ENCODE data around the gene LDHAL6A. TPM values are rescaled to one million over a fixed set of nuclear protein-coding genes. Genes with fewer than 3 reads are reported as not detected.

LDHAL6A gene
- total RNA-seq, 1 donor from 2014 or later = not detected

DNA sequence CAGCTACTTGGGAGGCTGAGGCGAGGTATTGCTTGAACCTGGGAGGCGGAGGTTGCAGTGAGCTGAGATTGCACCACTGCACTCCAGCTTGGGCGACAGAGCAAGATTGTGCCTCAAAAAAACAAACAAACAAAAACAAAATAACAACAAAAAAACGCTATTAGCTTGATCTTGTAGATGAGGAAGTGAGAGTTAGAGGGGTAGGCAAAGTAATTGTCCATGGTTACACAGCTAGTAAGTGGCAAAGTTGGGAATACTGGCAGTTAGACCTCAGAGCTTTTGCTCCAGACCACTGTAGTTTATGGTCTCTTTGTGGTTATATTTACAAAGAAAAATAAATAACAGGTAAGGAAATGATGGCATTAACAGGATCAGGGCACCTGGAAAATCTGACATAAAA, 28.4 kb upstream of the LDHAL6A start:
- TF ChIP-seq CTCF (IDR thresholded peaks at IDR 0.05; ENCODE audit: unreplicated experiment) = no peak
- Mint-ChIP-seq H3K27me3 (ENCODE audit: low read depth) (no peaks in the 10 kb centered on the region), H3K27ac (no peak overlapping the region), H3K36me3 (no peaks in the 10 kb centered on the region), H3K4me1 (no peaks in the 10 kb centered on the region), H3K4me3 (no peak overlapping the region), H3K9me3 (no peaks in the 10 kb centered on the region)
- no peak for DNase-seq (ENCODE audit: low spot score in 2 of 2, unreplicated experiment in 2 of 2)

GRCh38 chr11:18429332-18429731, 26.3 kb upstream of the LDHAL6A start:
- H3K27ac Mint-ChIP-seq = no peak overlapping the region
- no peaks in the 10 kb centered on the region for H3K36me3 Mint-ChIP-seq
- no peaks in the 10 kb centered on the region for H3K9me3 Mint-ChIP-seq
- no peak for TF ChIP-seq CTCF (IDR thresholded peaks at IDR 0.05; ENCODE audit: unreplicated experiment)
- DNase-seq (ENCODE audit: low spot score in 2 of 2, unreplicated experiment in 2 of 2) = no peak
- H3K27me3 Mint-ChIP-seq (ENCODE audit: low read depth) = no peaks in the 10 kb centered on the region
- no peak overlapping the region for H3K4me3 Mint-ChIP-seq
- no peaks in the 10 kb centered on the region for H3K4me1 Mint-ChIP-seq

- no peak for DNase-seq (ENCODE audit: low spot score in 2 of 2, unreplicated experiment in 2 of 2)
- Mint-ChIP-seq H3K27me3 (ENCODE audit: low read depth) (no peaks in the 10 kb centered on the region), H3K36me3 (no peaks in the 10 kb centered on the region), H3K4me1 (no peaks in the 10 kb centered on the region), H3K27ac (no peak overlapping the region), H3K9me3 (peaks cover 4% of the 10 kb centered on the region), H3K4me3 (no peak overlapping the region)
- no peak for TF ChIP-seq CTCF (IDR thresholded peaks at IDR 0.05; ENCODE audit: unreplicated experiment)
Observed at GRCh38 chr11:18438691-18439090, 17.0 kb upstream of the LDHAL6A start.

DNA sequence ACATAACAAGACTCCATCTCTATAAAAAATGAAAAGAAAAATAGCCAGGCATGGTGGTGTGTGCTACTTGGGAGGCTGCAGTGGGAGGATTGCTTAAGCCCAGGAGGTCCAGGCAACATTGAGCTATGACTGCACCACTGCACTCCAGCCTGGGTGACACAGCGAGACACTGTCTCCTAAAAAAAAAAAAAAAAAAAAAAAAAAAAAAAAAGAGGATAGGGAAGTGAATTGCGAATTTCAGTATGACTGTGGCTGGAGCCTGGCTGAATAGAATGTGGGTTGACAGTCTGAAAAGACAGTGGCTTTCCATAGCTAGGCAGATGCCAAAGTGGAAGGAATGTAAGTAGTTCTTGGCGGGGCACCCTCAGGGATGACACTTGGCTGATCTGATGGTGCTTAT, 6.4 kb upstream of the LDHAL6A start:
- H3K4me3 Mint-ChIP-seq = no peak overlapping the region
- H3K4me1 Mint-ChIP-seq = no peaks in the 10 kb centered on the region
- H3K27me3 Mint-ChIP-seq (ENCODE audit: low read depth) = peaks cover 4% of the 10 kb centered on the region
- no peaks in the 10 kb centered on the region for H3K36me3 Mint-ChIP-seq
- DNase-seq (ENCODE audit: low spot score in 2 of 2, unreplicated experiment in 2 of 2) = no peak
- no peaks in the 10 kb centered on the region for H3K9me3 Mint-ChIP-seq
- H3K27ac Mint-ChIP-seq = no peak overlapping the region
- TF ChIP-seq CTCF (IDR thresholded peaks at IDR 0.05; ENCODE audit: unreplicated experiment) = no peak

- no peak for TF ChIP-seq CTCF (IDR thresholded peaks at IDR 0.05; ENCODE audit: unreplicated experiment)
- Mint-ChIP-seq H3K4me1 (peaks cover under 1% of the 10 kb centered on the region), H3K9me3 (no peaks in the 10 kb centered on the region), H3K27ac (no peak overlapping the region), H3K27me3 (ENCODE audit: low read depth) (peaks cover 4% of the 10 kb centered on the region), H3K36me3 (no peaks in the 10 kb centered on the region), H3K4me3 (no peak overlapping the region)
- DNase-seq (ENCODE audit: low spot score in 2 of 2, unreplicated experiment in 2 of 2) = no peak
Observed at GRCh38 chr11:18452927-18453326, 2.7 kb upstream of the LDHAL6A start.

- no peak overlapping the region for H3K4me3 Mint-ChIP-seq
- no peaks in the 10 kb centered on the region for H3K9me3 Mint-ChIP-seq
- no peak overlapping the region for H3K27ac Mint-ChIP-seq
- no peak for TF ChIP-seq CTCF (IDR thresholded peaks at IDR 0.05; ENCODE audit: unreplicated experiment)
- no peaks in the 10 kb centered on the region for H3K36me3 Mint-ChIP-seq
- H3K4me1 Mint-ChIP-seq = peaks cover 11% of the 10 kb centered on the region
- no peaks in the 10 kb centered on the region for H3K27me3 Mint-ChIP-seq (ENCODE audit: low read depth)
- no peak for DNase-seq (ENCODE audit: low spot score in 2 of 2, unreplicated experiment in 2 of 2)
Observed at GRCh38 chr11:18457450-18457849, 1.8 kb downstream of the LDHAL6A start.
